CD4-positive, alpha-beta T cell treated with Interferon gamma for 1 hour (primary cell): ENCODE data around the gene PNPLA6.
A peak's percentile ranks its signal among the peaks of the same experiment; 100 is the strongest.

ENCODE experiments used
- DNase-seq: peaks from one replicate; pipeline ENCODE4 v3.0.0-alpha.2; 2020

Gene PNPLA6

GRCh38 chr19:7535047-7535997, at the start of gene PNPLA6:
TSS of gene PNPLA6 (plus strand) at chr19:7535717. CDS start at chr19:7535789, 72 bp downstream.
- DNase-seq = peak; percentile 88

DNA sequence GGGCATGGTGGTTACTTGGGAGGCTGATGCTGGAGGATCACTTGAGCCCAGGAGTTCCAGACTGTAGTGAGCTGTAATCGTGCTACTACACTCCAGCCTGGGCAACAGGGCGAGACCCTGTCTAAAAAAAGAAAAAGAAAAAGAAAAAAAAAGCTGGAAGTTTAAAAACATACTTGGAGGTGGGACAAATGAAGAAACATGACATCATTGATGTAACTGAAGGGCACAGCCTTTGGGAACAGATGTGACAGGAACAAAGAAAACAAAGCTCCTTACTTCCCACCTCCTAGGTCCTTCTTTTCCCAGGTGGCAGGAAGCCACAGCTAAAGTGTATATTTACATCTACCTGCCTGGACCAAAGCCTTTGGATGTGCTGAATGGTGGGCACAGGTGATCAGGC, 48.6 kb upstream of the PNPLA6 start:
- no peak for DNase-seq

GRCh38 chr19:7488736-7489353, 46.7 kb upstream of the PNPLA6 start, which contains the start of gene PEX11G:
TSS of gene PEX11G (minus strand) at chr19:7489035. CDS start at chr19:7489010, 25 bp downstream.
- peak; percentile 89 for DNase-seq

DNA sequence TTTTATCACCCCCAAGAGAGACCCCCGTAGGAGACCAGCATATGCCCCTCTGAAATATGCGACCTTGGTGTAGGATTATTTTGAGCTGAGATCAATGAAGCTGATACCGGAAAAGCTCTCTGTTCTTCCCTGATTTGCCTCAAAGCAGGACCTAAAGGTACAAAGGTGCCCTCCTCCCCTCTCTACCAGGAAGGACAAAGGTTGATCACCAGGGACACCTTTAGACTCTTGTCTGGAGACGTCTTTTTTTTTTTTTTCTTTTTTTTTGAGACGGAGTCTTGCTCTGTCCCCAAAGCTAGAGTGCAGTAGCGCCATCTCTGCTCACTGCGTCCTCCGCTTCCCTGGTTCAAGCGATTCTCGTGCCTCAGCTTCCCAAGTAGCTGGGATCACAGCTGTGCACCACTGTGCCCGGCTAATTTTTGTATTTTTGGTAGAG, 45.9 kb upstream of the PNPLA6 start:
- no peak for DNase-seq

- peak; percentile 70 for DNase-seq
These were observed 43.4 kb upstream of the PNPLA6 start for GRCh38 chr19:7492142-7492541.

DNA sequence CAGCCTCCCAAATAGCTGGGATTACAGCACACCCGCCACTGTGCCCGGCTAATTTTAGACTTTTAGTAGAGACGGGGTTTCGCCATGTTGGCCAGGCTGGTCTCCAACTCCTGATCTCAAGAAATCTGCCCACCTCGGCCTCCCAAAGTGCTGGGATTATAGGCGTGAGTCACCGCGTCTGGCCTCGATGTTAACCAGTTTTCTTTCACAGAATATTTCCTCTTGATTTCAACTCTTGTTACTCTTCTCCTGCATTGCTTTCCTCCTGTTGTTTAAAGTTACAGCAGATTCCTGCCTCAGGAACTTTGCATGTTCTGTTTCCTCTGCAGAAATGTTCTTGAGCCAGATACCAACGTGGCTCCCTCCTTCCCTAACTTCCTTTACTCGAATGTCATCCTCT, 43.0 kb upstream of the PNPLA6 start:
- no peak for DNase-seq

- DNase-seq = no peak
These were observed 41.0 kb upstream of the PNPLA6 start for GRCh38 chr19:7494416-7495098.

- no peak for DNase-seq
These were observed 38.2 kb upstream of the PNPLA6 start for GRCh38 chr19:7497292-7497691.

DNA sequence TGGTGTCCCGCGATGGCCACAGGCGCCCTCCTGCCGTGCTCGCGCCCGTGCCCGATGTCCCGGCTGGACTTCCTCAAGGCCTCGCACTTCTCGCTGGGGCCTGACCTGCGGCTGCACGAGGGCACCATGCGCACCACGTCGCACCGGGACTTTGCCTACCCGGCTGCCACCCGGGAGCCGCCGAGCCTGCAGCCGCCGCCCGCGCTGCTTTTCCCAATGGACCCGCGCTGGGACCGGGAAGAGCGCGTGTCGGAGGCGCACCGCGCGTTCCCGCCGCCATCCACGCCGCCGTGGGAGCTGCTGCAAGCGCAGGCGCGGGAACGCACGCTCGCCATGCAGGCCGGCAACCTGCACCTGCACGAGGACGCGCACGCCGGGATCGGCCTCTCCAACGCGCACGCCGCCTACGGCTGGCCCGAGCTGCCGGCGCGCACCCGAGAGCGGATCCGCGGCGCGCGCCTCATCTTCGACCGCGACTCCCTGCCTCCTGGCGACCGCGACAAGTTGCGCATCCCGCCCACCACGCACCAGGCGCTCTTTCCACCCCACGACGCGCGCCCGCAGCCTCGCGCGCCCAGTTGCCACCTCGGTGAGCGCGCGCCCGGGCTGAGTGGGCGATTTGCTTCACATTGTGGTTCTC, 34.6 kb upstream of the PNPLA6 start:
- peak; percentile 13 for DNase-seq

DNA sequence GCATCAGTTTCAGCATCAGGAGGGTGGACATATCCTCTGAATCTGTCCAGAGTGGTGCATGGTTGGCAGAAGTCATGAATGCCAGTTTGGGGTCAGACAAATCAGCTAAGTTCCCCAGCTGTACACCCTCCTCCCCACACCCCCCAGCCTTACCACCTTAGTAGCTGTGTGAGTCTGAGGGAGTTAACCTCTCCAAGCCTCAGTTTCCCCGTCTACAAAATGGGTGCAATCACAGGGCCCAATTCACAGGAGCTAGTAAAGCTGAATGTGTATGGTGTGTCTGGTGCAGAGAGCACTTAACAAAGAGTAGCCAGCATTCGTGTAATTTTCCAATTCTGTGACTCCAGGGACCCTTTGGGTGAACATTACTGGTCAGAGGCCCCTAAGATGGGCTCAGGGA, 33.0 kb upstream of the PNPLA6 start:
- DNase-seq = no peak

- DNase-seq = no peak
These were observed 30.8 kb upstream of the PNPLA6 start for GRCh38 chr19:7504684-7505083.

DNA sequence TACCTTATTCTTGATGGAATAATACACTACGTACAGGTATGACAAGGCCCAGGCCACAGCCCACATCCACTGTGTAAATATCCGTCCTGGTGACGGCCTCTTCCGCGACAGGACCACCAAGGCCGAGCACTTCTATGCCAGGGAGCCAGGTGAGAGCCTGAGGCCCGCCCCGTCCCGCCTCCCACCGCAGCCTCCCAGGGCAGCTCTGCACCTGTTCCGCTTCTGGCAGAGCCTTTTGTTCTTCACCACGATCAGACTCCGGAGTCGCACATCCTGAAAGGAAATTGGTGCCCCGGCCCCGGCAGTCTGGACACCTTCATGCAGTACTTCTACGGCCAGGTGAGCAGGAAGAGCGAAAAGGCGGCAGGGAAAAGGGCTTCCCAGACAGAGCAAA, 30.2 kb upstream of the PNPLA6 start:
- no peak for DNase-seq

DNA sequence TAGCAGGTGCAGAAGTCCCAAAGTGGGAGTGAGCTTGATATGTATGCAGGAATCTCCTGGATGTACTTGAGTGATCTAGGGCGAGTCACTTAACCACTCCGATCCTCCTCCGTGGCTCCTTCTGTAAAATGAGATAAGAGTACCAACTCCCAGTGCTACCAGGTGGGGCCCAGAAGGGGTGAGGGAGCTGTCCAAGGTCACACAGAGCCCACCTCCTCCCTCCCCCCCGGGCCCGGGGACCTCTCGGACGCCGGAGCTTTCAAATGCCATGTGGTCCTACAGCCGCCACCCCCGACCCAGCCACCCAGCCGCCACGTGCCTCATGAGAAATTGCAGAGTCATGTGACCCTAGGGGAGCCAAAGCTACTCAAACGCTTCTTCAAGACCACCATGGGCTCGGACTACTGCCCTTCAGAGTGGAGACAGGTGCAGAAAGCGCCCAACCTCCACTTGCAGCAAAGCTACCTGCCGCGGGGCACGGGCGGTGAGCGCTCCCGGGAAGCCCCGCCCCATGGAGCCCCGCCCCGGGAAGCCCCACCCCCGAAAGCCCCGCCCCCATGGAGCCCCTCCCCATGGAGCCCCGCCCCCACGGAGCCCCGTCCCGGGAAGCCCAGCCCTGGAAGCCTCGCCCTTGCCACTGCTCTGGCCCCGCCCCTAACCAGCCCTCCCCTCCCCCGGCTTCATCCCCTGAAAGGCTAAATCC, 29.7 kb upstream of the PNPLA6 start:
- peak; percentile 23 for DNase-seq

- peak; percentile 70 for DNase-seq
These were observed 28.9 kb upstream of the PNPLA6 start for GRCh38 chr19:7506385-7507328.

- peak; percentile 73 for DNase-seq
These were observed 27.6 kb upstream of the PNPLA6 start for GRCh38 chr19:7507884-7508283.

- DNase-seq = no peak
These were observed 25.9 kb upstream of the PNPLA6 start for GRCh38 chr19:7509625-7510024.

DNA sequence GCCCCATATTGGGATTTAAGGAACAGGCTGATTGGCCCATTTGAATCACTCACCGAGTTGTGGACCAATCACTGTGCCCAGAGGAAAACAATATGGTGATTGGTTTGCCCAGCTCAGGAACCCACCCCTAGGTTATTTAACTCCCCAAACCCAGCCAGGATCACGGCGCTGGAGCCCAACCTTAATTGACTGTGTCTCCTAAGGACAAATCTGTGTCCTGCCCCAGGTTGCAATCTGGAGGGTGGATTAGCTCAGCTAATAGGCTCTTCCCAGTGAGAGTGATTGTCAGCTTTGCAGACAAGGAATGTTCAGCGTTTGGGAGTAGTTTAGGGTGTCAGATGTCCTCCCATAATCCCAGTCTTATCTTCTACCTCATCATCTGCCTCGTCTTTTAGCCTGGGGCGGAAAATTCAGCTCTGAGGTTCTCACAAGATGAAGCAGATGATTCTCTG, 23.1 kb upstream of the PNPLA6 start:
- no peak for DNase-seq

DNA sequence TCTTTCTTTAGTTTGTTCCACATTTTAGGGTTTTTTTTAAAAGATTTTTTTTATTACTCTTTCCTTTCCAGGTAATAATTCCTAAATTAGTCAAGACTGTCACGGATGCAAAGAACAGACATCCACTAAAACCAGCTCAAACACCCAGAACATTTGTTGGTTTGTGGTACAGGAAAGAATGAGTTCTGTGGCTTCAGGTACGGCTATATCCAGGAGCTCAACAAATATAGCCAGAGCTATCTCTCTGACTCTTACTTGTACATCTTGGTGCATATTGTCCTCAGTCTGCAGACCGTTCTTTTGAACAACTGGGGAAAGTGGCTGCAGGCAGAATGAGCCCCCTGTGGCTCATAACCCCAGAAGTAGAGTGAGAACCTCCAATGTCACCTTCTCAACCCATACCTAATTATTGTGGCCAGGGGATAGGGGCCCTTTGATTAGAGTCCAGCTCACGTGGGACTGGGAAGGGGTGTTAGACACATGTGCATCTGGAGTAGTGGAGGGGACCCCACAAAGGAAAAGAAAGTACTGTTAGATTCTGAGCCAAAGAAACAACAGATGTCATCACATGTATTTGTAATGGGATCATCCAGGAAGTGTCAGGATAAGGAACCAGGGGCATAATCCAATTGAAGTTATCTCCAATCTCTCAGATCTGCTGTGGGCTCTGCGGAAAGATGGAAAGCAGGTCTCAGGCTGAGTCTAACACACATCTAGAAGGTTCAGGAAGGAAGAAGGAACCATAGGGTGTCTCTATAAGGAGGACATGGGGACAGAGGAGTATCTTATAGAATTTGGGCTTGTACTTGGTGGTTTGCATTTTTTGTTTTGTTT, 21.5 kb upstream of the PNPLA6 start:
- no peak for DNase-seq

- no peak for DNase-seq
These were observed 20.3 kb upstream of the PNPLA6 start for GRCh38 chr19:7515110-7515644.

GRCh38 chr19:7515645-7516151, 19.8 kb upstream of the PNPLA6 start, which contains the start of gene ZNF358:
TSS of gene ZNF358 (plus strand) at chr19:7516103. CDS start at chr19:7519243, 3,140 bp downstream.
- peak; percentile 38 for DNase-seq
